GM13977 (cell line): ENCODE data around the gene MEIG1.
A peak's percentile ranks its signal among the peaks of the same experiment; 100 is the strongest.
"Not testable (repeated sequence)": the region's sequence is repeated elsewhere in the genome, so short reads cannot be mapped to it uniquely, and the experiment has no call there.

Source experiments
- DNase-seq: peaks from one replicate; pipeline ENCODE4 v3.0.0; 2012; ENCODE audit warnings: low spot score
- in situ Hi-C: fragments of 300-500 bp; cut with MboI; formaldehyde crosslinking; loops from one replicate; pipeline ENCODE4 v1.12.0; 2022; ENCODE audit warnings: low sequenced_read_pairs, low pct_unique_long_range_greater_than_20kb, mixed read lengths, inconsistent platforms; ENCODE audit not compliant: unreplicated experiment
- TF ChIP-seq, protein P1 (sequence below): IDR thresholded peaks from 2 replicates; pipeline ENCODE4 v1.5.1; 2012; ENCODE audit warnings: mild to moderate bottlenecking, control low read depth; ENCODE audit not compliant: insufficient read depth; ENCODE audit errors: extremely low read depth, missing control alignments

The MEIG1 gene

GRCh38 chr10:14991035-14991749 is 32.0 kb downstream of the MEIG1 start:
- TF ChIP-seq, protein P1, sequence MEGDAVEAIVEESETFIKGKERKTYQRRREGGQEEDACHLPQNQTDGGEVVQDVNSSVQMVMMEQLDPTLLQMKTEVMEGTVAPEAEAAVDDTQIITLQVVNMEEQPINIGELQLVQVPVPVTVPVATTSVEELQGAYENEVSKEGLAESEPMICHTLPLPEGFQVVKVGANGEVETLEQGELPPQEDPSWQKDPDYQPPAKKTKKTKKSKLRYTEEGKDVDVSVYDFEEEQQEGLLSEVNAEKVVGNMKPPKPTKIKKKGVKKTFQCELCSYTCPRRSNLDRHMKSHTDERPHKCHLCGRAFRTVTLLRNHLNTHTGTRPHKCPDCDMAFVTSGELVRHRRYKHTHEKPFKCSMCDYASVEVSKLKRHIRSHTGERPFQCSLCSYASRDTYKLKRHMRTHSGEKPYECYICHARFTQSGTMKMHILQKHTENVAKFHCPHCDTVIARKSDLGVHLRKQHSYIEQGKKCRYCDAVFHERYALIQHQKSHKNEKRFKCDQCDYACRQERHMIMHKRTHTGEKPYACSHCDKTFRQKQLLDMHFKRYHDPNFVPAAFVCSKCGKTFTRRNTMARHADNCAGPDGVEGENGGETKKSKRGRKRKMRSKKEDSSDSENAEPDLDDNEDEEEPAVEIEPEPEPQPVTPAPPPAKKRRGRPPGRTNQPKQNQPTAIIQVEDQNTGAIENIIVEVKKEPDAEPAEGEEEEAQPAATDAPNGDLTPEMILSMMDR = peak; percentile 40
- peak; percentile 24 for DNase-seq
- in situ Hi-C loops = not testable (repeated sequence)

DNA sequence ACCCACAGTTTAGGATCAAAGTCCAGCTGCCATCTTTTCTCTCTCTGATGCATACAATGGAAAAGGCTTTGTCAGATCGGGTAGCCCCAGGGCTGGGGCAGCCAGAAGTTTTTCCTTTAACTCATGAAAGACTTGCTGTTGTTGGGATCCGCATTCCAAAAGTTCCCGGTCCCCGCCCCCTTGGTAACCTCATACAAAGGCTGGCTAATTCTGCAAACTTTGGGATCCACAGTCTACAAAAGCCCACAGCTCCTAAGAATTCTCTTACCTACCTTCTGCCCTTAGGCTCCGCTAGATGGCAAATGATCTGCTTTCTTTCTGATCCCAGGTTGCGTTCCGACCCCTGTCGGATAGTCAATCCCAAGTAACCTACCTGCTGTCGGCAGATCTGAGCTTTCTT is 33.1 kb downstream of the MEIG1 start:
- in situ Hi-C loops, DNase-seq: not testable (repeated sequence)

GRCh38 chr10:14993500-14994455 is 34.6 kb downstream of the MEIG1 start:
- DNase-seq, in situ Hi-C loops: not testable (repeated sequence)

- in situ Hi-C loops = no loop called here
- TF ChIP-seq, protein P1 = no peak
- no peak for DNase-seq
Observed at GRCh38 chr10:14995964-14996565, 36.9 kb downstream of the MEIG1 start.

- DNase-seq = not testable (repeated sequence)
Observed at GRCh38 chr10:15013530-15013929, 54.3 kb downstream of the MEIG1 start.

GRCh38 chr10:15015451-15015850 is 56.3 kb downstream of the MEIG1 start:
- in situ Hi-C loops = no loop called here
- DNase-seq = no peak
- TF ChIP-seq, protein P1 = no peak

More at GRCh38 chr10:15013530-15013929, 54.3 kb downstream of the MEIG1 start:
- in situ Hi-C loops = not testable (repeated sequence)

DNA sequence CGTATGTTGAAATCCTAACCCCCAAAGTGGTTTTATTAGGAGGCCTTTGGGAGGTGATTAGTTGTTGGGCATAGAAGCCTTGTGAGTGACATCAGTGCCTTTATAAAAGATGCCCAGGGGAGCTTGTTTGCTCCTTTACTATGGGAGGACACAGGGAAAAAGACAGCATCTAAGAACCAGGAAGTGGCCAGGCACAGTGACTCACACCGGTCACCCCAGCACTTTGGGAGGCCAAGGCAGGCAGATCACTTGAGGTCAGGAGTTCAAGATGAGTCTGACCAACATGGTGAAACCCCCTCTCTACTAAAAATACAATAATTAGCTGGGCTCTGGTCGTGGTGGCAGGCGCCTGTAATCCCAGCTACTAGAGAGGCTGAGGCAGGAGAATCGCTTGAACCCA is 61.8 kb downstream of the MEIG1 start:
- DNase-seq, in situ Hi-C loops: not testable (repeated sequence)
